Keratinocyte (primary cell): ENCODE data around the gene BCAS4.

Experiments used
- CTCF ChIP-seq, 3 experiments: IDR thresholded peaks in 1 of 3; conservative IDR thresholded peaks in 1 of 3; optimal IDR thresholded peaks in 1 of 3; 2 replicates in 2 of 3; 3 replicates in 1 of 3; pipeline versions ENCODE3 to v1.5.1; 2011; ENCODE audit warnings: low read length in 3 of 3, mild to moderate bottlenecking in 3 of 3, moderate library complexity in 2 of 3, control low read depth in 1 of 3, inconsistent platforms in 1 of 3; ENCODE audit not compliant: insufficient read depth in 2 of 3; ENCODE audit errors: extremely low read depth in 1 of 3
- EZH2 ChIP-seq: IDR thresholded peaks from one replicate; pipeline ENCODE4 v1.6.1; 2012; ENCODE audit warnings: inconsistent platforms, mild to moderate bottlenecking, low read length, moderate library complexity

GRCh38 chr20:50861012-50861411 is 66.2 kb downstream of the BCAS4 start:
- TF ChIP-seq CTCF (optimal IDR thresholded peaks at IDR 0.05 in 1 of 3, IDR thresholded peaks at IDR 0.05 in 1 of 3, conservative IDR thresholded peaks at IDR 0.05 in 1 of 3; ENCODE audit: extremely low read depth in 1 of 3, insufficient read depth in 2 of 3, low read length in 3 of 3) (no peak), EZH2 (no peak)
